HG03066 (cell line): ENCODE results near the gene RGS7.

Source experiments
- ATAC-seq: cut with Tn5 transposase; IDR thresholded peaks from one replicate; pipeline ENCODE4 v1.9.1; 2021; ENCODE audit warnings: low read depth; ENCODE audit not compliant: unreplicated experiment

The RGS7 gene

DNA sequence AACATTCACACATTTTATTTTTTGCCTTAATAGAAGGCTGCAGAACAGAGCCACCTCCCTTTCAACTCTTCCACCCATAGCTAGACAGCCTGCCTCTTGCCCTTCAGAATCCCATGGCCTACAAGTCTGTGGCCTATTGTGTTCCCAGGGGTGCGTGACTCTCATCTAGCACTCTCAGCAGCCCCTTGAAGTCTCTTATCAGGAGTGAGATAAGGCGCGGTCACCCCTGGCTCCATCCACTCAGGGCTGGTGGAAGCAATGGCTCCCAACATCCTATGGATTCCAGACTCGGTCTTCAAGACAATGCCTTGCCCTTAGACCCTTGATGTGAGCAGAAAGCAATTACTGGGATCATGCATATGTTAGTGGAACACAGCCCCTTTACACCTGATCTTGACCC, 480.9 kb downstream of the RGS7 start:
- no peak for ATAC-seq

DNA sequence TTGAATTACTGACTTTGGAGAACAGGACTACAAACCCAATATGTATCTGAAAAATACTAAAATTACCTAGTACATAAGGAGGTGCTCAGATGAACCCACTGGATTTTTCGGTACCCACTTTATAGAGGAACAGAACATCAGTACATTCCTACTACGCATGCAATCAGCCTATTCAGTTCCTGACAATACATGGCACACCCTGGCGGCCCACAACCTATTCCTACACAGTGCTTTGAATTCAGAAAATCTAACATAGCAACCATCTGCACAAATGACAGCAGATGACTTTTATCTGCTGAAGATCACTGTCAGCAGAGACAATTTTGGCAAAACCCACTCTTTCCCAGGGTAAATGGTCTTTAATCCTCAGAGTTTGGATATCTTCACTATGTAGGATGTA, 487.9 kb downstream of the RGS7 start:
- ATAC-seq, result no peak

DNA sequence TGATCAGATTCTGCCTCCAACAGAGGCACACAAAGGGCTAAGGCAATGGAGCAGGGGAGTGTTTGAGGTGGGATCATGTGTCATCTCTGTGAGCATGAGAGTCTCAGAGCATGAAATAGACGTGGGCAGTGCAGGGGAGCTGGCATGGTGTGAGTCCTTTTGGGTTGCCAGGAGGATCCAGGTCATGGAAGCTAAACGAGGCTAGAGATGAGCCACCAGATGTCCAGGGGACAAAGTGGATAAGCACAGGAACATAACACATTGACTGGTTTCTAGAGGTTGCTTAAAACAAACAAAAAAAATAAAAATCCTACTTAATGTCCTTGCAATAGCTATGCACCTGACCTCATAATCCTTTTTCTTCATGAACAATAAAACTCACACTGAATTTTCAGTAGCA, 490.3 kb downstream of the RGS7 start:
- ATAC-seq, result no peak

DNA sequence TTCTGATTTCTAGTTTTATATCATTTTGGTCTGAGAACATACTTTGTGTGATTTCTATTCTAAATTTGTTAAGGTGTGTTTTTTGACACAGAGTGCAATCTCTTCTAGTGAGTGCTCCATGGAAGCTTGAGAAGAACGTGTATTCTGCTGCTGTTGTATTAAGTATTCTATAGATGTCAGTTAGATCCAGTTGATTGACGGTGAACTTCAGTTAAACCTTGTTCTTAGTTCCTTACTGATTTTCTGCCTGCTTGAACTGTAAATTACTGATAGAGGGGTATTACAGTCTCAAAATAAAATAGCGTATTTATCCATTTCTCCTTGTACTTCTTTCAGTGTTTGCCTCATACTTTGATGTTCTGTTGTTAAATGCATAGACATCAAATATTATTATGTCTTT, 497.0 kb downstream of the RGS7 start:
- no peak for ATAC-seq

DNA sequence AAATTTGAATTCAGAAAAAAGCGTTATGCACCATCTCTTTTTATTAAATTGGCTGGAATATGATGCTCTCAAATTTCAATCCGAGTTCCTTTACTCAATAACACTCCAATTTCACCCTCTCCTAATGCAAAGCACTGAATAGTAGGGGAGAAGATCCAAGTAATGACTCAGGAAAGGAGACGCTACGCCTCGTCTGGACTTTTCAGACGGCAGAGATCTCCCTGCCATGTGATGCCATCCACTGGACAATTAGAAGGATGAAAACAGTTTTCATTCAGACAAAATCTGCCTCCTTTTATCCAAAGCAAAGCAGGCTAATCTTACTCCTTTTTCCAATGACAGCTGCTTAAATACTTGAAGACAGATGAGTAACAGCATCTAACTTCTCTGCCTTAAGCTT, 502.6 kb downstream of the RGS7 start:
- no peak for ATAC-seq

DNA sequence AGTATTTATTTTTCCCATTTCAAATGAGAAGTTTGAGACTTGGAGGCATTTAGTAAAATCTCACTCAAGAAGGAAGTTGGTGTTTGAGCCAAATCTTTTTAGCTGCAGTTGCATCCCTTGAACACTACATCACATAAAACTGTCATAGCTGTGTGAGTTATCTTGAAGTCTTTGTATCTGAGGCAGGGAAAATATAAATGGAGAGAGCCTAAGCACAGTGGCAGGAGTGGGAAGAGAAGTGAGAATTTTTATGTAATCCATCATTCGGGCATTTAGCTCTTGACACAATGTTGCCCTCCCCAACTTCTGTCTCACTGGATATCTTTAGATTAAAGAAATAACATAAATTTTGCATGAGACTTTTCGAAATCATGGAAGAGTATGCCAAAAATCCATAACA, 509.7 kb downstream of the RGS7 start:
- ATAC-seq, result no peak

DNA sequence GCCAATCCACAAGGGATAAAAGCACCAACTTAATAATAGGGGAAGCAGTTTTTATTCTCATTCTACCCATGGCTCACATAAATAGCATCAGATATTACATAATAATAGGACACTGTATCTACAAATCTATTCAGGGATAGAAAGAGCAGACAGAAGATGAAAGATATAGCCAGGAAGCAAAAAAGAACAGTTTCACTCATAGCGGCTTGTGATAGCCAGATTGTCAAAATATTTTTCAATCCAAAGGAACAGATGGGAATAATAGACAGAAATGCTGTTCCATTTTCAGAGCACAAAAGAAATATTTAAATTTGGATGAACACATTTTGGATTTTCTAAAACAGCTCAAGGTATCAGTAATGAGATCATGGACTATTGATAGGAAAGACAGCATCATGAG, 512.5 kb downstream of the RGS7 start:
- ATAC-seq, result no peak

DNA sequence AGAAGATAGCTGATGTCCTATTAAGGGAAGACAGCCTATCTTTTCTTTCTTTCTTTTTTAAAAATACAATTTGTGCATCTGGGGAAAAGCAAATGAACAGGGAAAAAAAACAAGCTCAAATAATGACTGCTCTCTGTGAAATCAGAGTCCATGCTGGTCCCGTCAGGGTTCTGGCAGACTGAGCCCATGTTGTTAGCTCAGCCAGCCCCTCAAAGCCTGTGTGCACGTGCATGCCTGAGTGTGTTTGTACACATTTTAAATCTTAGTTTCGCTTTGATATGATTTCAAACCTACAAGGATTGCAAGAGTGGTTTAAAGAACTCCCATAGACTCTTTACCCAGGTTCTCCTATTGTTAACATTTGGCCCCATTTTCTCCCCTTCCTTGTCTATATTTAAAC, 513.2 kb downstream of the RGS7 start:
- no peak for ATAC-seq

DNA sequence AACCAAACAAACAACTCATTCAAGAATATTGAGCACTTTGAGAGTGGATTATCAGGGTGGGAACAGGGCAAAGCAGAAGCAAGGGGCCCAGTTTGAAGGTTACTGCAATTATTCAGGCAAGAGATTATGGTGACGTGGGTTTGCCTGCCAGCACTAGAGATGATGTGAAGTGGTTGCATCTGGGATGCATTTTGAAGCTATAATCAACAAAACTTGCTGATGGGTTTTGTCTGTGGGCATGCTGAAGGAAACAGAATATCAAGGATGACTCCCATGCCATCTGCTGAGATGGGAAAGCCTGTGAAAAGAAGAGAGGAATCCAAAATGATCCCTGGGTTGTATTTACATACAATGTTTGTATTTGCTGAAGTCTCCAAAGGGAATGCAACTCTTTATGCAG, 520.7 kb downstream of the RGS7 start:
- ATAC-seq, result no peak

DNA sequence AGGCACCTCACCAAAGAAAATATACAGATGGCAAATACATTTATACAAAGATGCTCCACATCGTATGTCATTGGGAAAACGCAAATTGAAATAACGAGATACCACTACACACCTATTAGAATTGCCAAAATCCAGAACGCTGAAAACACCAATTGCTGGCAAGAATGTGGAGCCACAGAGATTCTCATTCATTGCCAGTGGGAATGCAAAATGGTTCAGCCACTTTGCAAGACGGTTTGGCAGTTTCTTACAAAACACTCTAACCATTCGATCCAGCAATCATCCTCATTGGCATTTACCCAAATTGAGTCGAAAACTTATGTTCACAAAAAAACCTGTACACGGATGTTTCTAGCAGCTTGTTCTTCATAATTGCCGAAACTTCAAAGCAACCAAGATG, 521.7 kb downstream of the RGS7 start:
- no peak for ATAC-seq

DNA sequence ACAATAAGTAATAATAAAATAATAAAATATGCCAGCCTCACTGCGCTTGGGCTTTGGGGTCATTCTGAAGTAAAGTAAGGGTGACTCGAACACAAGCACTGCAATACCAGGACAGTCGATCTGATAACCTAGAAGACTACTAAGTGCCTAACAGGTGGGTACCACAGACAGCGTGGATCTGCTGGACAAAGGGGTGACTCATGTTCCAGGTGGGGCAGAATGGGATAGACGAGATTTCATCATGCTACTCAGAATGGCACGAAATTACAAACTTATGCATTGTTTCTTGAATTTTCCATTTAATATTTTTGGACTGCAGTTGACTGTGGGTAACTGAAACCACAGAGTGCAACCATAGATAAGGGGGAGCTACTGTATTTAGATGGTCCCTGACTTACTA, 523.9 kb downstream of the RGS7 start:
- ATAC-seq, result no peak

DNA sequence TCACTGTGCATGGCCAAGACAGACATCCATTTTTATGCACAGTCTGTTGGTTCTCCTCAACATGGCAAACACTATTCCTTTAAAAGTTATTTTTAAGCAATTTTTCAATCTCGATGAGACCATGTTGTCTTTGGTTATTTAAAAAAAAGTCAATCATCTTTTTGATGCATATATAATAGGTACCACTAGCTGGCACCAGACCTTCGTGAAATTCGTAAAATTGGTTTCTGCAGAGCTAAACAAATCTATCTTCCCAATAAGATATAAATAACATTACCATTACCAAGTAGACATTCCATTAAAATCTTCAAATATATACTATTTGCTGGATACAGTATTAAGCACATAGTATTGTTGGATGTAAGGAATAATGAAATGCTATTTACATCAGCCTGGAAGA, 525.1 kb downstream of the RGS7 start:
- no peak for ATAC-seq

DNA sequence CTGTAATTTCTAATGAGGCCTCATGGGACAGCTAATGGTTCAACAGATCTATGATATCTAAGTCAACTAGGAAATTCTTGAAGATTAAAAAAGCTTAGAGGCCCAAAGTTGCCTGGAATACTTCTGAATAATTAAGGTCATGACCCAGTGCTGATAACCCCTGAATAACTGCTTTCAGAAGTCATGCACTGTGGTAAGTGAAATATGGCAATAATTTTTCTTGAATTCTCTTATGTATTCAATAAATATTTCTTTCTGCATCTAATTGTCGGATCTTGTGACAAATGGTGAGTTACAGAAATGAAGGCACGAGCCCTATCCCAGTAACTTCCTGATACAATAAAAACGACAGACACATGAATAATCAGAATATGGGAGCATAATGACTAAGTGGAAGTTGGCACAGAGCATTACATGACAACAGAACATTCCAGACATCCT, 525.8 kb downstream of the RGS7 start:
- no peak for ATAC-seq

DNA sequence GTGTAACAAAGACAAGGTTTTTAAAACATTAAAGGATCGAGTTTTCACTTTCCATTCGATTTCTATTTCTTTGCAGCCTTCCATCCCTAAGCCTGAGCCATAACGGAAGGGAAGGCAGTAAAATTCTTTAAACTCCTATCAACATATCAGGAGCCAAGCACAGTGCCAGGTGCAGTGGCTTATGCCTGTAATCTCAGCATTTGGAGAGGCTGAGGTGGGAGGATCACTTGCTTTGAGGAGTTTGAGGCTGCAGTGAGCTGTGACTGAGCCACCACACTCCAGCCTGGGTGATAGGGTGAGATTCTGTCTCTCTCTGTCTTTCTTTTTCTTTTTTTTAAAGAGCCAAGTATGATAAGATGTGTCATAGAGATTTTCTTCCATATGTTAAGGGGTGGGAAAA, 527.5 kb downstream of the RGS7 start:
- ATAC-seq, result no peak

DNA sequence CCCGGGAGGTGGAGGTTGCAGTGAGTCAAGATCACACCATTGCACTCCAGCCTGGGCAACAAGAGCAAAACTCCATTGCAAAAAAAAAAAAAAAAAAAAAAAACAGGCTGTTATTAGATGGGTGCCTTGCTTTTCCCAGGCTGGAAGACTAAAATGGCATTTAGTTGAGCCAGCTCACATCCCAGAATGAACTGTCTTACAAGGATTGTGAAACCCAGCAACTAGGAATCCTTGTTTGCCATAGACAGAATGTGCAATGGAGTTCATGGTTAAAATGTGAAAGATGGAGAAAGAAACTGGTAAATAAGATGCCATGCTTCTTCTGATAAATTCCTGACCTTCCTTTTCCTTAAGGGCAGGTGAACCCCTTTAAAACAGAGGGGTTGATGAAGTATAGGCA, 529.2 kb downstream of the RGS7 start:
- no peak for ATAC-seq

DNA sequence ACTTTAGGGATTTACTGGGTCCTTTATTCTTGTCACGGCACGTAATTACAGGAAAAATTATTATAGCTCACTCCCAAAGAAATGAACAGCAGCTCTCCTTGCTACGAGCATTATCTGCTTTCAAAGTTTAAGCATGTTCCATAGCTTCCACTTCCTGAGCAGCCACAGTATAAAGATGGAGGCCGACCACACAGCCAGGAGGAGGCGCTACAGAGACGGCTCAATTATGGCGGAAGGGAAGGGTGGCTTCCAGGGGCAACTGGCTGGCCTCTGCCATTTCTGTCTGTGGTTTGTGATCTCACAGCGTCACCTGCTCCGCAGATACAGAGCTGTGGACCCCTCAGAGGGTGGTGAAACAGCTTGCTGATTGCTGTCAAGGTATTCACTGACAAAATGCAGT, 532.8 kb downstream of the RGS7 start:
- no peak for ATAC-seq

DNA sequence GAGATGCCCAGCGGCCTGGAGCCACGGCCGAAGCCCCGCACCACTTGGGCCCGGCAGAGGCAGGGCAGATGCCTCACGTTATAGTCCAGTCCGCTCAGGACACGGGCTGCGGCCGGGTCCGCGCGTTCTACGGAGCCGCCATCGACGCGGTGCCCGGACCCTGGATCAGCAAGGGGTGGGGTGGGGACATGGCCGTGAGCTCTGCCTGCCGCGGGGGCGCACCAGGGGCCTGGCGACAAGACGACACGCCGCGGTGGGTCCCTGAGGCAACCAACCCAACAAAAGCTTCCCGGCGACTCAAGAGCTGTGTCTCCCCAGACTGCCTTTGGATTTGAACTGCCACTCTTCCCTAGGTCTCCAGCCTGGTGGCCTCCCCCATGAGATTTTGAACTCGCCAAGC, 533.6 kb downstream of the RGS7 start:
- ATAC-seq, result no peak

DNA sequence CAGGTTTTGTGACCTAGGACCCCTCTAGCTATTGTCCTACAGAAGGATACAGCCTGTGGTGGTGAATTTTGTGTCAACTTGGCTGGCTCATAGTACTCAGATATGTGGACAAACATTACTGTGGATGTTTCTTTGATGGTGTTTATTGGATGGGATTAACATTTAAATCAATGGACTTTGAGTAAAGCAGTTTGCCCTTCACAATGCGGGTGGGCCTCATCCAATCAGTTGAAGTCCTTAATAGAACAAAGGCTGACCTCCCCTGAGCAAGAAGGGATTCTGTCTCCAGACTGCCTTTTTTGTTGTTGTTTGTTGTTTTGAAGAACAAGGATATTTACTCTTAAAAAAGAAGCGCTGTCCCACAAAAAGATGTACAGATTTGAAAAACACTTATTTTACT, 535.1 kb downstream of the RGS7 start:
- ATAC-seq, result no peak

DNA sequence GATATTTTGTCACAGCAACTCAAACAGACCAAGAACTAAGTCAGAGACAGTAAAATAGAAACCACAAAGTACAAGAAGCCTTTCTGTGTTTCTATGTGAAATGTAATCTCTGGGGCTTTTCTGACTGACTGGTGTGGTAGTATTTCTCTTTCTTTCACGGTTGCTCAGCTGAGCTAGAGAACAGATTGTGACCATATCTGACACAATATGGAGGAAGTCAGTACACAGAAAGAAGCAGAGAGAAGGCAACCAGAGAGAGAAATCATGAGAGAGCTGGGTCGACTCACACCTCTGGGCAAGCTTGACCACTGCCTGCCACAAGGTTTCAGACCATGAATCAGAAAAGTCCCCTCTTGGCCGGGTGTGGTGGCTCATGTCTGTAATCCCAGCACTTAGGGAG, 536.2 kb downstream of the RGS7 start:
- no peak for ATAC-seq

DNA sequence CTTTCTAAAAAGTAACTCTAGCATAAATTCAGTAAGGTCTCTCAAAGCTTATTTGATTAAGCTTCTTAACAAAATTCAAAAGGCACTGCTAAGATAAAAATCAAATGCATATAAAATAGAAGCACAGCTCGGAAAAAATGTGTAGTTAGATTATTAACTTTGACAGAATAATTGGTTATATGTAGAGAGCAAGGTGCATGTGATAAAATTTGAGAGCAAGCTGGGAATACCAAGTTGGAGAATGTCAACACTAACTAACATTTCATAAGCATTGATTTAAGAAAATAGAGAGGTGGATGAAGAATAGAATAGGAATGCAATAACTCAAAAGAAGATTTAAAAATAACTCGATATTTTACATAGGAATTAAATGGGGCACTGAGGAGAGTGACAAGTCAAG, 540.5 kb downstream of the RGS7 start:
- no peak for ATAC-seq

DNA sequence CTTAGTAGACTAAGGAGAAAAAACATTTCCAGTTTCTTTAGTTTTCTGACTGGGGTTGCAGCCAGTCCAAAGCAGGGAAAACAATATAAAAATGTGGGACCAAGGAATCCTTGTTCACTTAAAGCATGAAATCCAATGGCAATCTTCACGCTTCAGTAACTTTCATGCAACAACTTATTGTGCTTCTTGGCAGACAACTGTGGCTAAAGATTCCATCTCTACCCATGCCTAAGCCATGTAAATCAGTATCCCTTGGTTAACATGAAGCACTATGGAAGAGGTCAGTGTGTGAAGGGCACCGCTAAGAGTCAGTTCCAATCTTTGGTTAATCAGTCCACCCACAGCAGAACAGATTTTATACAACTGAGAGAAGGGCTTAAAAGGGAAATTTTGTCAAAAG, 543.3 kb downstream of the RGS7 start:
- ATAC-seq, result no peak

DNA sequence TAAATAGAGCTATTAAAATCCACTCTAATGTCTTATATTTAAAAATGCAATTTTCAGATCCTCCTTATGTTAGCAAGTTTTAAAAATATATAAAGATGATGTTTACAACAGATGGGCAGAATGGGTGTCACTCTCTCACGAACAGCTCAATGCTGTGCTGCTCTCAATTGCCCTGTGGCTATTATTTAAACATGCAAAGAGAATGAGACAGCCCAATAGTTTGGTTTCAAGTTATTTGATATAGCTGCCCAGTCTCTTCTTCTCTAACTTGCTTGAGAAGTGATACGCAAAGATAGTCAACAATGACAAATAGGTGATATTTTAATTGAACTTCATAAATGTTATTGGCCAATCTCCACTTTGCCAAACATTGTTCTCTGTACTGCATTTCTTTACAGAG, 545.7 kb downstream of the RGS7 start:
- no peak for ATAC-seq

DNA sequence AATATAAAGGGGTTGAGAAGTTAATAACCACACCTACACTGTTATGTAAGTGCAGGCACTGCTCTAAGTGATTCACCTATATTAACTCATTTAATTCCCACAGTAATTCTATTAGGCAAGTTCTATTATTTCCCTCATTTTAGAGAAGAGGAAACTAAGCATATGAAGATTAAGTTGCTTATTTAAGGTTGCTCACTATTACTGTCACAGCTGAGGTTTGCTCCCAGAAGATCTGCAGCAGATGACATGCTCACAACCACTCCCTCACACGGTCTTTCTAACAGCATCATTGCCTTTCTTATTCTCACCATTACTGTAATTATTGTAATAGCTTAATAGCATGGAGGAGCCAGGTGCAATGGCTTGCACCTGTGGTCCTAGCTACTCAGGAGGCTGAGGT, 548.6 kb downstream of the RGS7 start:
- ATAC-seq, result no peak
